Adrenal gland (tissue), 12 donors: ENCODE data around the gene FARS2. TPM values are rescaled to one million over a fixed set of nuclear protein-coding genes. Genes with fewer than 3 reads are reported as not detected.

Experiments used
- DNase-seq, 7 donors: peaks; one replicate each; pipeline ENCODE4 v3.0.0-alpha.2; 2019 to 2020
- H3K27ac ChIP-seq, 5 donors: fragments of 200-600 bp; sonication (generic) in 4 of 5; 1 replicate in 3 of 5; 2 replicates in 2 of 5; pipeline versions ENCODE4 v1.5.1 to v1.8.0; 2016 to 2020; ENCODE audit warnings: mild to moderate bottlenecking in 1 of 5
- H3K27me3 ChIP-seq: fragments of 200-600 bp; 2 replicates; pipeline ENCODE4 v1.8.0; 2021
- H3K36me3 ChIP-seq, 2 donors: fragments of 200-600 bp; replicated peaks in 1 of 2; 1 replicate in 1 of 2; 2 replicates in 1 of 2; pipeline versions ENCODE4 v1.5.1 to v1.8.0; 2018 to 2022
- H3K4me1 ChIP-seq, 2 donors: fragments of 200-600 bp; replicated peaks in 1 of 2; 1 replicate in 1 of 2; 2 replicates in 1 of 2; pipeline versions ENCODE4 v1.5.1 to v1.8.0; 2018 to 2021
- H3K4me3 ChIP-seq, 4 donors: fragments of 200-600 bp; sonication (generic) in 3 of 4; one replicate each; pipeline ENCODE4 v1.5.1; 2016 to 2018
- H3K9me3 ChIP-seq, 3 donors: fragments of 200-600 bp; sonication (generic) in 1 of 3; replicated peaks in 1 of 3; 1 replicate in 2 of 3; 2 replicates in 1 of 3; pipeline versions ENCODE4 v1.5.1 to v1.8.0; 2016 to 2021
- CTCF ChIP-seq, 6 experiments: fragments of 450-650 bp in 4 of 6; fragments of 200-600 bp in 2 of 6; sonication (generic) in 1 of 6; IDR thresholded peaks; 1 replicate in 5 of 6; 2 replicates in 1 of 6; pipeline versions ENCODE4 v1.5.1 to v1.8.0; 2016 to 2021; ENCODE audit warnings: antibody characterized with exemption in 6 of 6, mild to moderate bottlenecking in 2 of 6, moderate library complexity in 1 of 6
- POLR2A ChIP-seq, 2 donors: fragments of 450-650 bp; IDR thresholded peaks; one replicate each; pipeline ENCODE4 v1.6.1; 2017; ENCODE audit warnings: antibody characterized with exemption in 2 of 2, mild to moderate bottlenecking in 2 of 2, moderate library complexity in 1 of 2
- WGBS, 4 donors: extraction: QIAGEN DNeasy Blood & Tissue Kit in 2 of 4; methylation state at CpG; one replicate each; pipeline versions ENCODE4 v1.1.5 to v1.1.7; 2013 to 2017; 5-methylcytosine and 5-hydroxymethylcytosine counted together
- intact Hi-C, 2 donors: fragments of 100-400 bp; cut with DNase I; formaldehyde crosslinking; loops; one replicate each; pipeline versions ENCODE4 v1.14.1 to v1.15.0; 2022 to 2023
- polyA plus RNA-seq, 3 donors: library from polyadenylated mRNA; stranded (reverse); fragments of 200-250 nt in 2 of 3; fragments of 350-450 nt in 1 of 3; fragmentation: Illumina TruSeq in 1 of 3; extraction: RNeasy Lipid Tissue Mini Kit (QIAGEN cat#74804) in 1 of 3; gene quantifications; one replicate each; pipeline ENCODE4 v1.2.3, GENCODE V29; 2013 to 2014
- total RNA-seq, 9 donors: library from RNA; depleted of rRNA in 4 of 9; stranded (reverse); fragments of >200 nt in 4 of 9; fragments of 120-200 nt in 1 of 9; fragmentation: NEBNext Ultra II Directional in 1 of 9; extraction: Animal tissue kit (Norgen Biotek cat#: 25700) in 1 of 9; gene quantifications; one replicate each; pipeline versions ENCODE4 v1.1.0 to v1.2.4, GENCODE V29; 2013 to 2023
- donor health status: healthy with polysubstance abuse.
- donor health status: Bipolar disorder and iron deficiency.
- donor health status: DM: yes; HTN: yes; CAD: no.
- donor health status: DM: no; HTN: no; CAD: no.
- donor health status: DM: no; HTN: no; CAD: no.
- donor health status: DM: yes; HTN: yes; CAD: no.

FARS2 gene
- total and polyA plus RNA-seq, 12 donors: 7.2 to 55.2 (median 19.8) TPM

DNA sequence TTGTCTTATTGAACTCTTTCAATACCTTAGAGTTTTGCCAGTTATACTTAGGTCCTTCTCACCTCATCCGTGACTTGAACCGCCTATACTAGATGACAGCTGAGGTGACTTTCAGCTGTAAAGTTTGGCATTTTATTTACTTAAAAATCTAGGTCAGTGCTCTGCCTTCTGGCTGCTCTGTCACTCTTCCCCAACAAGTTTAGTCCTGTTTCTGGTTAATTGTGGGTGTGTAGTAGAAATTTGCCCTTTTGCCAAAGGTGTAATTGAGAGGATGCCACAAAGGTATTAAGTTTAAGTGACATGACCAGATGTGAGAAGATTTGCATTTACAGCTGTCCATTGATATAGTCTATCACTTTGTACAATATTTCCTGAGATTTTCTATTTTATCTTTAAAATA, 106.2 kb downstream of the FARS2 start:
- no peaks in the 10 kb centered on the region for H3K9me3 ChIP-seq
- intact Hi-C loops: no loop called here
- 90 to 96% (median 93%) methylated on average over 2 of the region's 2 CpGs for WGBS, 4 donors

DNA sequence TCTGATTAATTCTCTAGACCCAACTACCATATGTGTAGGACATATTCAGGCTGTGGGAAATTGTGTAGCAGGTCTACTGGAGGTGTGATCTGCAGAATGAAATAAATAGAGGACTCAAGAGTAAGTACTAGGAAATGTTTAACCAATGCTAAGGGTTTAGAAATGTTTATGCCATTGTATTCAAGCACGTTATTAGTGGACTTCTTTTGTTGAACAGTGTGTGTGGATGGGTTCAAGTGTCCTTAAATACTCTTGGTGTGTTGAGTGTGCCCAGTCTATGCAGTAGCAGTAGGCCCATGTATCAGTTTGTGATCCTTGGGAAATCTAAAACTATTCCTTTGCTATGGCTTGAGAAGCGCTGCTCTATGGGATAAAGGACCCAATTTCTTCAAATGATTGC, 112.1 kb downstream of the FARS2 start:
- no peak for DNase-seq
- intact Hi-C loops: no loop called here
- no peak for TF ChIP-seq CTCF (IDR thresholded peaks at IDR 0.05)
- no peak for TF ChIP-seq POLR2A (IDR thresholded peaks at IDR 0.05)
- 98 to 99% (median 98%) methylated on average over 2 of the region's 2 CpGs for WGBS, 4 donors
- Histone ChIP-seq H3K4me3 (no peak overlapping the region), H3K27me3 (no peaks in the 10 kb centered on the region), H3K4me1 (no peaks in the 10 kb centered on the region), H3K9me3 (no peaks in the 10 kb centered on the region), H3K36me3 (no peaks in the 10 kb centered on the region), H3K27ac (no peak overlapping the region)

More for the DNA sequence above, 106.2 kb downstream of the FARS2 start:
- no peaks in the 10 kb centered on the region for H3K36me3 ChIP-seq
- DNase-seq: no peak
- no peaks in the 10 kb centered on the region for H3K27me3 ChIP-seq
- H3K4me3 ChIP-seq: no peak overlapping the region
- H3K4me1 ChIP-seq: no peaks in the 10 kb centered on the region
- no peak overlapping the region for H3K27ac ChIP-seq
- TF ChIP-seq POLR2A (IDR thresholded peaks at IDR 0.05) (no peak), CTCF (IDR thresholded peaks at IDR 0.05) (no peak)

- no peak for DNase-seq
- Histone ChIP-seq H3K27me3 (no peaks in the 10 kb centered on the region), H3K36me3 (no peaks in the 10 kb centered on the region), H3K4me3 (no peak overlapping the region), H3K4me1 (no peaks in the 10 kb centered on the region), H3K9me3 (no peaks in the 10 kb centered on the region), H3K27ac (no peak overlapping the region)
- intact Hi-C loops: no loop called here
- TF ChIP-seq POLR2A (IDR thresholded peaks at IDR 0.05): no peak
- no peak for TF ChIP-seq CTCF (IDR thresholded peaks at IDR 0.05)
- 79 to 85% (median 81%) methylated on average over 6 of the region's 6 CpGs for WGBS, 4 donors
These were observed 117.0 kb downstream of the FARS2 start for GRCh38 chr6:5378331-5378730.

DNA sequence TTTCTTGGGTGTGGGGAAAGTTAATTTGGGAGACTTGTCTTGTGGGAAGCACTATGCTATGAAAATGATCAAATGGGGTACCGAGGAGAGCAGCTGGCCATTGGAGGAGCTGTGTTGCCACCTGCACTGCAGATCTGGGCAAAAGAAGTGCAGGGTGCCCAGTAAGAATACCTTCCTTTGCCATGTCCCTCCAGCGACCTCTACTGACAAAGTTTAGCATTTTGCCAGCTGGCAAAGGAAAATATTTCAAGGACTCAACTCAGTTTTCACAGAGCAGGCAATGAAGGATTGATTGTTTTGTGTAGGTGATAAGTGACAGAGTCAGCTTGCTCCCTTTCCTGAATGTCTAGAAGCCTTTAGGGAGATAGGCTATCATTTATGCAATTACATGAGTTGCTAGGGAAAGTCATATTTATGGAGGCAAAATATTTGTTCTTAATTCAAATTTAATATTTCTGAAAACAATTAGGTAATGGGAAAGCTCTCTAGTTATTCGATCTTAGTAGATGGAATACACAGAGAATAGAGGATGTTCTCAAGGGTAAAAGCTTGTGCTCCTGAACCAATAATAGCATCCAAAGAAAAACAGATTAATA, 118.4 kb downstream of the FARS2 start:
- Histone ChIP-seq H3K4me1 (no peaks in the 10 kb centered on the region), H3K9me3 (no peaks in the 10 kb centered on the region), H3K36me3 (no peaks in the 10 kb centered on the region), H3K4me3 (no peak overlapping the region), H3K27me3 (no peaks in the 10 kb centered on the region), H3K27ac (no peak overlapping the region)
- intact Hi-C loops: no loop called here
- peak in 3 of 7 donors; percentile 5 to 40 (median 16) for DNase-seq
- TF ChIP-seq CTCF (IDR thresholded peaks at IDR 0.05) (peak in 4 of 6 experiments; percentile 24 to 51 (median 32)), POLR2A (IDR thresholded peaks at IDR 0.05) (no peak)
- 64 to 70% (median 68%) methylated on average over 3 of the region's 3 CpGs for WGBS, 4 donors
